ENCODE measurements around the gene RUNX1. TPM values are rescaled to one million over a fixed set of nuclear protein-coding genes. Genes with fewer than 3 reads are reported as not detected.

RUNX1 gene
- total RNA-seq, 2 donors from 2014 or later, result 23.0 to 25.8 TPM

GRCh38 chr21:34924771-34925419 lies 124.2 kb downstream of the RUNX1 start:
- Histone ChIP-seq H3K27me3 (replicated peaks; ENCODE audit: insufficient read depth) (no peaks in the 10 kb centered on the region), H3K36me3 (no peaks in the 10 kb centered on the region), H3K27ac (no peak overlapping the region), H3K9me3 (no peaks in the 10 kb centered on the region), H3K4me1 (replicated peaks) (no peaks in the 10 kb centered on the region), H3K4me3 (no peak overlapping the region)
- TF ChIP-seq CTCF (IDR thresholded peaks at IDR 0.05), result no peak
- TF ChIP-seq POLR2AphosphoS5 (IDR thresholded peaks at IDR 0.05), result no peak
- TF ChIP-seq POLR2A (IDR thresholded peaks at IDR 0.05), result no peak
- WGBS, result 83% methylated on average over 1 of the region's 1 CpG
- intact Hi-C loops (cut with DNase I), result no loop called here
- no peak for DNase-seq (ENCODE audit: low spot score)

DNA sequence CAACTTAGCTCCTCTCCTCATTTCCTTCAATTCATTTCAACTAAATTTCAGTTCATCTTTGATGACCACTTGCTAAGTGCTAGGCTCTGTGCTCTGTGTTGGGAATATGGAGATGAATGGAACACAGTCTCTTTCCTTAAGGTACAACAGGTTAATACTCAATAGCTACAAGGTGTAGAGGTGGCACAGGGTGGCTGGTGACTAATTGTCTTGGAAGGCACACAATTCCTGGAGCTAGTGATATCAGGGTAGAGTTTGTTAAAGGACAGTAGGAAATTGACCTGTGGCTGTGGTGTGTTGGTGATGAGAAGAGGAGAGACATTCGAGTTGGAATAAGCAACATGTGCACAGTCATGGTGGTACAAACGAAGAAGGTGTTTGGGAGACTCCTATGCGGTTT lies 124.9 kb downstream of the RUNX1 start:
- TF ChIP-seq POLR2AphosphoS5 (IDR thresholded peaks at IDR 0.05), result no peak
- 96% methylated on average over 3 of the region's 3 CpGs for WGBS
- Histone ChIP-seq H3K4me1 (replicated peaks) (no peaks in the 10 kb centered on the region), H3K36me3 (no peaks in the 10 kb centered on the region), H3K9me3 (no peaks in the 10 kb centered on the region), H3K27me3 (replicated peaks; ENCODE audit: insufficient read depth) (no peaks in the 10 kb centered on the region), H3K27ac (no peak overlapping the region), H3K4me3 (no peak overlapping the region)
- intact Hi-C loops (cut with DNase I), result no loop called here
- no peak for DNase-seq (ENCODE audit: low spot score)

- WGBS, result 88% methylated on average over 4 of the region's 4 CpGs
- intact Hi-C loops (cut with DNase I), result no loop called here
- H3K36me3 ChIP-seq, result no peaks in the 10 kb centered on the region
Observed at GRCh38 chr21:34923626-34924025, 125.5 kb downstream of the RUNX1 start.

GRCh38 chr21:34923202-34923601 lies 125.9 kb downstream of the RUNX1 start:
- Histone ChIP-seq H3K4me1 (replicated peaks) (no peaks in the 10 kb centered on the region), H3K4me3 (no peak overlapping the region), H3K27ac (no peak overlapping the region), H3K27me3 (replicated peaks; ENCODE audit: insufficient read depth) (no peaks in the 10 kb centered on the region), H3K9me3 (no peaks in the 10 kb centered on the region), H3K36me3 (no peaks in the 10 kb centered on the region)
- no peak for DNase-seq (ENCODE audit: low spot score)
- intact Hi-C loops (cut with DNase I), result no loop called here
- no peak for TF ChIP-seq POLR2AphosphoS5 (IDR thresholded peaks at IDR 0.05)
- no peak for TF ChIP-seq POLR2A (IDR thresholded peaks at IDR 0.05)
- no peak for TF ChIP-seq CTCF (IDR thresholded peaks at IDR 0.05)
- 84% methylated on average over 4 of the region's 4 CpGs for WGBS

More at GRCh38 chr21:34923626-34924025, 125.5 kb downstream of the RUNX1 start:
- H3K27ac ChIP-seq, result no peak overlapping the region
- no peaks in the 10 kb centered on the region for H3K4me1 ChIP-seq (replicated peaks)
- no peaks in the 10 kb centered on the region for H3K27me3 ChIP-seq (replicated peaks; ENCODE audit: insufficient read depth)
- DNase-seq (ENCODE audit: low spot score), result no peak
- no peak overlapping the region for H3K4me3 ChIP-seq
- H3K9me3 ChIP-seq, result no peaks in the 10 kb centered on the region
- TF ChIP-seq CTCF (IDR thresholded peaks at IDR 0.05), result no peak
- TF ChIP-seq POLR2A (IDR thresholded peaks at IDR 0.05), result no peak
- no peak for TF ChIP-seq POLR2AphosphoS5 (IDR thresholded peaks at IDR 0.05)

DNA sequence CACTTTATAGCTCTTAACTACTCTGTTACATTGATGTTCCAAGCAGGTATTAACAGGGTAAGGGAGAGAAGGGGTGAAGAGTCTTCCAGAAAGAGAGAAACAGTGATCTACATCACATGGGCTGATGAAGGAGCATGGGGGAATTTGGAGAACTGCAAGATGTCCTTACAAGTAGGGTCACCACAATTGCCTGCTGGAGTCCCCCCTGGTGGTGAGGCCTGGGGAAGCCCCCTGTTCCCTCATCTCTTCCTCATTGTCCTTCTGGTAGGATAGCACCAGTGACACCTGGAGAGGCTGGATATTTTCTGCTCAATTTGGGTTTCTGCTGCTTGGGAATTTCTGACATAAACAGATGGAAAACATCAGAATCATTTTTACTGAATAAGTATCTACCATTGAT lies 126.6 kb downstream of the RUNX1 start:
- intact Hi-C loops (cut with DNase I), result no loop called here
- H3K4me3 ChIP-seq, result no peak overlapping the region

More for the DNA sequence above, 126.6 kb downstream of the RUNX1 start:
- Histone ChIP-seq H3K9me3 (no peaks in the 10 kb centered on the region), H3K4me1 (replicated peaks) (no peaks in the 10 kb centered on the region), H3K36me3 (no peaks in the 10 kb centered on the region), H3K27ac (no peak overlapping the region), H3K27me3 (replicated peaks; ENCODE audit: insufficient read depth) (no peaks in the 10 kb centered on the region)
- no peak for DNase-seq (ENCODE audit: low spot score)
- TF ChIP-seq CTCF (IDR thresholded peaks at IDR 0.05) (no peak), POLR2AphosphoS5 (IDR thresholded peaks at IDR 0.05) (no peak), POLR2A (IDR thresholded peaks at IDR 0.05) (no peak)
